Endothelial cell of umbilical vein (primary cell): ENCODE measurements around the gene CGNL1. TPM values are rescaled to one million over a fixed set of nuclear protein-coding genes. Genes with fewer than 3 reads are reported as not detected.

ENCODE experiments used
- BruUV-seq: library from RNA; stranded (reverse); fragments of 400-500 nt; replicated peaks from 2 replicates; lab custom pipeline; 2021; lab: Mats Ljungman, UMichigan
- CTCF ChIA-PET: fragments of 300-600, 350-600 bp; sonication (Branson Sonifier 250); formaldehyde crosslinking; loops from one replicate; lab custom pipeline; 2021; ENCODE audit warnings: antibody characterized with exemption, inconsistent platforms; lab: Charles Lee
- POLR2A ChIA-PET: fragments of 300-600, 350-600 bp; sonication (Branson Sonifier 250); formaldehyde crosslinking; loops from one replicate; lab custom pipeline; 2021; ENCODE audit warnings: antibody characterized with exemption, inconsistent platforms; lab: Charles Lee
- DNase-seq: peaks from one replicate; pipeline ENCODE4 v3.0.0-alpha.2; 2011; ENCODE audit warnings: low read depth, low spot score
- FAIRE-seq: peaks from 2 replicates; lab custom pipeline; 2011; peaks lifted over from hg19 to GRCh38; lab: Jason Lieb, UNC
- H2AFZ ChIP-seq: 2 replicates; pipeline ENCODE4 v1.6.0; 2012; ENCODE audit warnings: low read depth, low read length, control low read depth, inconsistent platforms
- H3K27ac ChIP-seq: 2 replicates; pipeline ENCODE4 v1.5.1; 2011; ENCODE audit warnings: low read depth, mild to moderate bottlenecking, control low read depth, low read length, moderate library complexity; ENCODE audit not compliant: insufficient read depth
- H3K27me3 ChIP-seq, 2 experiments: 2 replicates each; pipeline versions ENCODE4 v1.6.0 to v1.6.1; 2011; ENCODE audit warnings: low read length in 2 of 2, mixed read lengths in 1 of 2; ENCODE audit not compliant: control insufficient read depth in 2 of 2, insufficient read depth in 2 of 2
- H3K36me3 ChIP-seq, 2 experiments: 2 replicates in 1 of 2; 3 replicates in 1 of 2; pipeline ENCODE4 v1.5.1; 2011; ENCODE audit warnings: low read length in 2 of 2, mild to moderate bottlenecking in 1 of 2, moderate library complexity in 1 of 2; ENCODE audit not compliant: control insufficient read depth in 2 of 2, insufficient read depth in 2 of 2; ENCODE audit errors: extremely low read depth in 1 of 2
- H3K4me1 ChIP-seq: 3 replicates; pipeline ENCODE4 v1.5.1; 2011; ENCODE audit warnings: mild to moderate bottlenecking, low read length; ENCODE audit not compliant: control insufficient read depth, insufficient read depth; ENCODE audit errors: extremely low read depth
- H3K4me2 ChIP-seq: 2 replicates; pipeline ENCODE4 v1.6.1; 2011; ENCODE audit warnings: low read length, control low read depth, mixed read lengths; ENCODE audit not compliant: insufficient read depth
- H3K4me3 ChIP-seq, 3 experiments: fragments of 200-600 bp in 1 of 3; sonication (generic), shearing (Covaris generic) in 1 of 3; replicated peaks in 1 of 3; 2 replicates each; pipeline ENCODE4 v1.5.1; 2011 to 2016; ENCODE audit warnings: control low read depth in 3 of 3, low read length in 3 of 3, mild to moderate bottlenecking in 2 of 3, inconsistent platforms in 1 of 3, low read depth in 1 of 3, moderate library complexity in 1 of 3; ENCODE audit not compliant: insufficient read depth in 1 of 3
- H3K79me2 ChIP-seq: 2 replicates; pipeline ENCODE4 v1.6.0; 2012; ENCODE audit warnings: low read length, inconsistent platforms; ENCODE audit not compliant: control insufficient read depth, insufficient read depth
- H3K9ac ChIP-seq: replicated peaks from 2 replicates; pipeline ENCODE3; 2011; ENCODE audit warnings: low read length, control low read depth; ENCODE audit not compliant: insufficient read depth; ENCODE audit errors: extremely low read depth
- H3K9me1 ChIP-seq: replicated peaks from 3 replicates; pipeline ENCODE4 v1.6.0; 2011; ENCODE audit warnings: mild to moderate bottlenecking, low read length; ENCODE audit not compliant: control insufficient read depth, insufficient read depth; ENCODE audit errors: extremely low read depth
- H3K9me3 ChIP-seq: replicated peaks from 2 replicates; pipeline ENCODE4 v1.5.1; 2012; ENCODE audit warnings: low read length, inconsistent platforms; ENCODE audit not compliant: control insufficient read depth, insufficient read depth
- H4K20me1 ChIP-seq: replicated peaks from 2 replicates; pipeline ENCODE3; 2011; ENCODE audit warnings: mild to moderate bottlenecking, low read length; ENCODE audit not compliant: control insufficient read depth, insufficient read depth; ENCODE audit errors: extremely low read depth
- CTCF ChIP-seq, 2 donors: IDR thresholded peaks; 1 replicate in 1 of 2; 2 replicates in 1 of 2; pipeline ENCODE4 v1.5.1; 2011; ENCODE audit warnings: low read length in 2 of 2, mild to moderate bottlenecking in 2 of 2, moderate library complexity in 2 of 2, control low read depth in 1 of 2, inconsistent platforms in 1 of 2, low read depth in 1 of 2; ENCODE audit not compliant: insufficient read depth in 1 of 2; ENCODE audit errors: extremely low read depth in 1 of 2
- EZH2 ChIP-seq: IDR thresholded peaks from 2 replicates; pipeline ENCODE4 v1.6.1; 2012; ENCODE audit warnings: borderline replicate concordance, low read depth, mild to moderate bottlenecking, moderate library complexity, low read length, inconsistent platforms; ENCODE audit not compliant: severe bottlenecking
- FOS ChIP-seq: IDR thresholded peaks from 2 replicates; pipeline ENCODE4 v1.6.1; 2011; ENCODE audit warnings: mild to moderate bottlenecking, low read length, moderate library complexity, borderline replicate concordance; ENCODE audit not compliant: insufficient read depth
- GATA2 ChIP-seq: IDR thresholded peaks from 2 replicates; pipeline ENCODE4 v1.7.0; 2011; ENCODE audit warnings: low read depth, mild to moderate bottlenecking, moderate library complexity, mixed read lengths, low read length; ENCODE audit not compliant: insufficient read length, insufficient read depth
- JUN ChIP-seq: IDR thresholded peaks from 2 replicates; pipeline ENCODE4 v1.6.1; 2011; ENCODE audit warnings: borderline replicate concordance, low read depth; ENCODE audit not compliant: insufficient read length, insufficient read depth
- MAX ChIP-seq: IDR thresholded peaks from 2 replicates; pipeline ENCODE4 v1.6.1; 2011; ENCODE audit not compliant: insufficient read depth, insufficient read length
- MYC ChIP-seq: IDR thresholded peaks from one replicate; pipeline ENCODE4 v1.6.1; 2011; ENCODE audit warnings: mild to moderate bottlenecking, low read depth, low read length
- POLR2A ChIP-seq: IDR thresholded peaks from 2 replicates; pipeline ENCODE4 v1.6.1; 2012; ENCODE audit warnings: low read depth, mild to moderate bottlenecking, control low read depth, low read length
- POLR2AphosphoS5 ChIP-seq: IDR thresholded peaks from 2 replicates; pipeline ENCODE4 v1.6.1; 2012; ENCODE audit warnings: low read depth, mild to moderate bottlenecking, control low read depth, low read length, moderate library complexity; ENCODE audit not compliant: insufficient read depth
- dilution Hi-C: fragments of 300-500 bp; cut with MboI; formaldehyde crosslinking; loops from one replicate; pipeline ENCODE4 v1.15.0; 2019; ENCODE audit warnings: low sequenced_read_pairs; ENCODE audit not compliant: extremely low pct_ligation_motif_present
- intact Hi-C: fragments of 100-400 bp; cut with micrococcal nuclease; formaldehyde crosslinking; loops from one replicate; pipeline ENCODE4 v1.10.0; 2022
- polyA plus RNA-seq, 4 experiments: library from polyadenylated mRNA; depleted of rRNA in 3 of 4; stranded (reverse) in 3 of 4; unstranded in 1 of 4; fragments of >200 nt; gene quantifications; 2 replicates each; pipeline versions ENCODE4 v1.2.1 to v1.2.3, GENCODE V29; 2011 to 2012; ENCODE audit warnings: missing spikeins in 1 of 4
- total RNA-seq: library from RNA; stranded (reverse); gene quantifications from 2 replicates; pipeline ENCODE4 v1.2.3, GENCODE V29; 2021

Gene CGNL1
- total and polyA plus RNA-seq, 2 donors (not counting 3 experiments of a cell fraction or from before 2014, with no cell fraction given), result 6.9 to 27.1 TPM

GRCh38 chr15:57557267-57557666 is 181.0 kb downstream of the CGNL1 start:
- FAIRE-seq, result no peak
- Histone ChIP-seq H3K27ac (no peak overlapping the region), H3K4me1 (peaks cover 54% of the 10 kb centered on the region), H3K27me3 (no peaks in the 10 kb centered on the region), H3K36me3 (no peaks in the 10 kb centered on the region), H3K79me2 (no peaks in the 10 kb centered on the region), H3K9me3 (no peaks in the 10 kb centered on the region), H2AFZ (no peak overlapping the region), H3K9ac (no peak overlapping the region), H4K20me1 (no peaks in the 10 kb centered on the region), H3K4me3 (no peak overlapping the region), H3K9me1 (no peaks in the 10 kb centered on the region), H3K4me2 (no peak overlapping the region)
- DNase-seq, result no peak
- CTCF ChIA-PET, result interaction anchor here (0.7 to 1.5 kb wide), 2 partner anchors 15 to 304 kb away, joined by 3 to 5 read pairs; no protein-coding TSS in a partner anchor
- BruUV-seq, result no TSS peak
- no peak for TF ChIP-seq JUN
- no peak for TF ChIP-seq EZH2
- no peak for TF ChIP-seq FOS
- no peak for TF ChIP-seq MAX
- TF ChIP-seq GATA2, result no peak
- dilution Hi-C loops, result no loop called here
- intact Hi-C loops, result no loop called here
- POLR2A ChIA-PET, result no interaction called here

- intact Hi-C loops, result no loop called here
- no peak for FAIRE-seq
- H3K36me3 ChIP-seq, result no peaks in the 10 kb centered on the region
These were observed 181.5 kb downstream of the CGNL1 start for GRCh38 chr15:57557810-57558209.

More at GRCh38 chr15:57557810-57558209, 181.5 kb downstream of the CGNL1 start:
- ChIA-PET POLR2A (no interaction called here), CTCF (interaction anchor here (1.5 to 3.6 kb wide), 3 partner anchors 10 to 30 kb away, joined by 3 to 14 read pairs (median 5); no protein-coding TSS in a partner anchor)
- Histone ChIP-seq H3K27me3 (no peaks in the 10 kb centered on the region), H3K79me2 (no peaks in the 10 kb centered on the region), H3K4me3 (no peak overlapping the region), H3K9ac (no peak overlapping the region), H3K9me1 (no peaks in the 10 kb centered on the region), H4K20me1 (no peaks in the 10 kb centered on the region), H2AFZ (no peak overlapping the region), H3K9me3 (no peaks in the 10 kb centered on the region), H3K4me2 (no peak overlapping the region), H3K4me1 (peaks cover 48% of the 10 kb centered on the region), H3K27ac (no peak overlapping the region)
- dilution Hi-C loops, result no loop called here
- DNase-seq, result no peak
- TF ChIP-seq POLR2A (no peak), MAX (no peak), JUN (no peak), CTCF (IDR thresholded peaks at IDR 0.05; ENCODE audit: extremely low read depth in 1 of 2, insufficient read depth in 1 of 2, low read depth in 1 of 2, low read length in 2 of 2) (no peak), MYC (no peak), GATA2 (no peak), POLR2AphosphoS5 (no peak), EZH2 (no peak), FOS (no peak)
- no TSS peak for BruUV-seq
